HG03039 (cell line): ENCODE results near the gene JMJD1C.

ENCODE experiments used
- ATAC-seq: cut with Tn5 transposase; IDR thresholded peaks from one replicate; pipeline ENCODE4 v1.9.1; 2021; ENCODE audit warnings: mild to moderate bottlenecking, moderate library complexity; ENCODE audit not compliant: unreplicated experiment

The JMJD1C gene

DNA sequence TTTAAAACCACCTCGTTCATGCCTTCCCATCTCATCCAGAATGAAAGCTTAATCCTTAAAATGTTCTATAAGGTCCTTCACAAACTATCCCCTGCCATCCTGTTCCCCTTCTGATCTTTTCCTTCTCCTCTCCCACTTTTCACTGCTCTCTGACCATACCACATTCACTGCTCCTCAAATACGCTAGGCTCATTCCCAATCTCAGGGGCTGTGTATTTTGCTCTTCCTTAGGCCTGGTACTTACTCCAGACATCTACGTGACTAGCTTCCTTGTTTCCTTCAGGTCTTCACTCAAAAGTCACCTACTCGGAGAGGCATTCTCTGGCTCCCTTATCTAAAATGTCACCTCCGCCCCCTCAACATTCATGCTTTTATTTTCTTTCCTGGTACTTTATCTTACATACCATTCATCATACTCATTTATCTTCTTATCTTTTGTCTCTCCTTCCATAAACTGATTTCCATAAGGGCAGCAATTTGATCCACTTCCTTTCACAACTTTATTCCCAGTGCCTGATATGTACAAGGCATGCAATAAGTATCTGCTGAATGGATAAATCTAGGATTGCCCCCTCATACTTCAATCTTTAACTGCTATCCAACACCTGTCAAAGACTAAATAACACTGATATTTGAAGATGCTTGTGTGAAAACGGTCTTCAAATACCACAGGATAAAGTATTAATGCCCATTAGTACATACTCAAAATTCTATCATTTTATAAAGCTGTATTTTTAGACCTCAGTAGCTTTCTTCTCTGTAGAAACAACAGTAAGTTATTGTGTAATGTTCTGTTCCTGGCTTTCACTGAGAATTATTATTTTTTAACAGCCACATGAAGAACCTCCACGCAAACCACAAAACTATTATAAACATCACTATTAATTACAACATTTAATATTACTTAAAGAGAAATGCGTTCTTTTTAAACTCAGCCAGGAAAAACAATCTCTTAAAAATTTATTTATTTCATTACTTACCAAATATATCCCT is 27.0 kb downstream of the JMJD1C start:
- no peak for ATAC-seq

DNA sequence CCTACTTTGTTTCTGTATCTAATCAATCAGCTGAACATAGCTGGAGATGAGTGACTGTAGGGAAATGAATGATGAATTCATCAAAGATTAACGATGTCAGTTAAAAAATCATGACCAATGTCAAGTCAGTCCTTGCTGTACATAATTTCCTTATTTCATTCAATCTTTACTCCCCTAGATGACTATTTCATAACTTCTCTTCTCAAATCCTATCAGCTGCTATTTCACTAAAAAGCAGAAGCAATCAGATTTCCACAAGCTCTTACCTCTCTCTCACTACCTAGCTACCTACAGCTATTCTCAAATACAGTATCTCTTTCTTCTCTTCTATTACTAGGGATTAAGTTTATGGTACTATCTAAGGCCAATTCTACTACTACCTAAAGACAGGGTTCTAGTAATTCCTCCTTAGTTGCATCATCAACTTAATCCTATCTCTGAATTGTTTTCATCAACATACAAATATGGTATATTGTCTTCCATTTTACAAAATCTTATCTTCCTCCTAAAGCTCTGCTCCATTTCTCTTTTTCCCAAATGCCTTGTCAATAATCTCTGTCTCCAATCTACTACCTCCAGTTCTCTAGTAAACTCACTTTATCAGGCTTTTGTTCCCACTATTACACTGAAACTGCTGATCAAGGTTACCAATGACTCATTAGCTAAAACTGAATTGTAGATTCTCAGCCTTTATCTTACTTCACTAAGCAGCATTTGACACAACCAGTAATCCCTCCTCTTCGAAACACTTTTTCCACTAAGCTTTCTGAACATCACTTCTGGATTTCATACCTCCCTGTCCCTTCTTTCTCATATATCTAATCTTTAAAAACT is 28.4 kb downstream of the JMJD1C start:
- ATAC-seq, result no peak

DNA sequence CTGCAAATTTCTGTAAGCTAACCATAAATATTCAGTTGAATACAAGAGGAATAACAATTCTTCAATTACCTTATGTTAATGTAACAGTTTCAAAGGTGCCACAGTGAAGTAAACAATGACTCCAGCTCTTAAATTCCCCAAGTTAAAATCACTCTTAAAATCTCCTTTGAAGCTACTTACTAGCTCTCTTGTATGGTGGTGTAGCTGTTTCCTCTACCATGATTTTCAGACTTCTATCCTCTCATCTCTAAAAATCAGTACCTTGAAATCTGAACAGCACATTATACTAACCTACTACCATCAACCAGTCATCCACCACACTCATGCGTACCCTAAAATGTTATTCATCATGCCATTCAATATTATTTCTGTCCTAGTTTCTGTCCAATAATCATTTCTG is 29.6 kb downstream of the JMJD1C start:
- ATAC-seq, result no peak

DNA sequence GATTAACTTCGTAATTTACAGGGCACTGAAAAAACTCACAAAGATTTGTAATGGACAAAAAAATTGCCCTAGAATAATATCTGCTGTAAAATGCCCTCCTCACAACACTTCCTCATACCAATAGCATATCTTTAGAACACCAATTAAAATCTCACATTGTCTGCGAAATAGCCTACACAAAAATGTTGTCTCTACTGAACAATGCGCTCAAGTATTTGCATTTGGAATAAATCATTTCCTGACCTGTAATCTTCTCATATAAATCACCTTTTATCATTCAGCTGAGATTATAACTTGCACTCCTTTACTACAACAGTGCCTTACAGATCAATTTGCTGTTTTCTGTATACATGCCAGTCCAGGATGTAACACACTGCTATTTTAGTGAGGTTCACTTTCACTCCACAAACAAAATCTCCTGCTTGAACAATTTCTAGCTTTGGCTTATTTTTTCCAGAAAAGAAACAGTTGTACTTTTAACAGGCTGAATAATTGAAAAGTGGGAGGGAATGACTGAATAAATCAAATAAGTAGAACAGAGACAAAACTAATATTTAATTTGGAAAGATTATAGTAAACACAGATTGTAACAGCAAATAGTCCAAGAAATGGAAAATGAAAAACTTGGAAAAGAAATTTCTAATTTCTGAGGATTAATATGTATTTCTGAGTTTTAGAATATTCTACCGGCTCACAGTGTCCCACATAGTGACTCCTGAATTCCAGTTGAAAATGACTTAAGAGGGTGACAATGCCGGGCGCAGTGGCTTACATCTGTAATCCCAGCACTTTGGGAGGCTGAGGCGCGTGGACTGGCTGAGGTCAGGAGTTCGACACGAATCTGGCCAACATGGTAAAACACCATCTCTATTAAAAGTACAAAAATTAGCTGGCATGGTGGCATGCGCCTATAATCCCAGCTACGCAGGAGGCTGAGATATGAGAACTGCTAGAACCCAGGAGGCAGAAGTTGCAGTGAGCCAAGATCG is 30.6 kb downstream of the JMJD1C start:
- ATAC-seq, result no peak

DNA sequence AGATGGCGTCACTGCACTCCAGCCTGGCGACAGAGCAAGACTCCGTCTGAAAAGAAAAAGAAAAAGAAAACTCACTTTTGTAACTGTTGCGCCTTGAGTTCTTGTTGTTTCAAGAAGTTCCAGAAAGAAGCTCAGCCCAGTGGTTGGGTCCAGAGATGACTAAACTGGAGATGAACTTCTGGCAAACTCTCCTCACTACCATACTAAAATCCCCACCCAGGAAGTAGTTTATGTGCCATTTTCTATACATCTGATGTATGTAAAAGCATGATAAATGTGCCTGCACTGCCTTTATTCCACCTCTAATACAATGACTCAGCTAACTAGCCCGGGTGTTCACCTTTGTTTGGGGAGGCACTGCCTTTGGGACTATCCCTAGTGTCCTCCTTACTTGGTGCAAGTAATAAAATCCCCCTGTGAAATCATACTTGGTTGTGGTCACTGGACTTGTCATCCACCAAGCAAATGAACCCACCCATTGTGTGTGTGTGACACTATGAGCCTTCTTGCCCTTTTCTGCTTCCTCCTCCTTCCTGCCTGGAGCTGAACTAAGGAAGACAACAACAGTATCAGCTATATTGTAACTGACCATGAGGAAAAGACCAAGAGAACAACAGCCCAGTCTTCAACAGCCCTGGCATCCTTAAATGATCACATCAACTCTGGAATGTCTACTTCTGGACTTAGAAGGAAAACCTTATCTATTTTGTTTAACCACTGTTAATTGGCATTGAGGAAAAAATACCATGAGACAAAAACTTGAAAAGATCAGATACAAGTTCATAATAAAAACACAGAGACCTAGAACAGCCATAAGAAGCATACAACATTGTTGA is 33.6 kb downstream of the JMJD1C start:
- ATAC-seq, result peak; percentile 53

DNA sequence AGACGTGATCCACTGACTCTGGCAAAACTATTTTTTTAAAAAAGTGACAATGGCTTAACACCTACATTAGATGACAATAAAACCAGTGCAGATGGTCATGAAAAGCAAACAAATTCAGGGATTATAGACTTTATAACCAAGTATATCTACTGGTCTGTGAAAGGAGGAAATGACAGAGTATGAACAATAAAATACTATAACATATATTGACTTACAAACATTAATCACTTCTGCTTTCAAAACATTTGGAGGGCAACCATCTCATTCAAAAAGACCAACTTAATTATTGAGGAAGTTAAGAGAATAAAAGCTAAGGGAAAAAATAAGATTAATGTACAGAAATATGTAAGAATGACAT is 34.8 kb downstream of the JMJD1C start:
- no peak for ATAC-seq

DNA sequence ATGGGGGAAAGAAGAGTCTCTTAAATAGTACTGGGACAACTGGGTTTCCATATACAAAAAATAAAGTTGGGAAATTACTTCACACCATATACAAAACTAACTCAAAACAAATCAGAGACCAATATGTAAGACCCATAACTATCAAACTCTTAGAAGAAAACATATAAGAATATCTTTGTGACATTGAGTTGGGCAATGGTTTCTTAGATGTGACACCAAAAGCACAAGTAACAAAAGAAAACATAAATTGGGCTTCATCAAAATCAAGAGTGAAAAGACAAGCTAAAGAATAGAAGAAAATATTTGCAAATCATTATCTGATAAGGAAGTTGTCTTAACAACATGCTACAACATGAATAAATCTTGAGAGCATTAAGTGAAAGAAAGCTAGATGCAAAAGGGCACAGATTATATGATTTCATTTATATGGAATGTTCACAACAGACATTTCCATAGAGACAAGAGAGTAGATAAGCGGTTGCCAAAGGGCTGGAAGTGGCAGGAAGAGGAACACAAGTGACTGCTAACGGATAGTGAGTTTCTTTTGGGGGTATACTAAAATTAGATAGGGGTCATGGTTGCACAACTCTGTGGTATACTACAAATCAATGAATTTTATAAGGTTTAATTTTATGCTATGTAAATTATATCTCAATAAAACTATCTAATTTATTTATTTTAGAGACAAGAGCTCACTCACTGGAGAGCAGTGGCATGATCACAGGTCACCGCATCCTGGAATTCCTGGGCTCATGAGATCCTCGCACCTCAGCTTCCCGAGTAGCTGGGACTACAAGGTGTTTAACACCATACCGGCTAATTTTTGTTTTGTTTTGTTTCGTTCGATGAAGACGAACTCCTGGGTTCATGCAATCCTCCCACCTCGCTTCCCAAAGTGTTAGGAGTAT is 35.4 kb downstream of the JMJD1C start:
- no peak for ATAC-seq

DNA sequence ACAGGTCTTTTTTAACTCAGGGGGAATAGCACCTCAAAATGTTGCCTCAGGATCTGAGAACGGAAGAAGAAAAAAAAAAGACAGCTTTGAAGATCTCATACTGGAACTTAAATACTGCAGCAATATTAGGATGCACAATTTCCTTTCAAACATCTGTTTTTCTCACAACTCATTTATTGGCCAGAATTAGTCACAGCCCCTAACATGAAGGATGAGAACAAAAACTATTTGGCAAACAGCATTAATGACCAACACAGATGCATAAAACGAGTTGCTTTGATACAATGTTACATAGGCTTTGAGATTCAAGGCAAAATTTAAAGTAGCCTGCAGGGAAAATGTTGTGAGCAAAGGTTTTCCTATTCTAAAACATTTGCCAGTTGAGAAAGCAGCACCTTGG is 36.5 kb downstream of the JMJD1C start:
- no peak for ATAC-seq

DNA sequence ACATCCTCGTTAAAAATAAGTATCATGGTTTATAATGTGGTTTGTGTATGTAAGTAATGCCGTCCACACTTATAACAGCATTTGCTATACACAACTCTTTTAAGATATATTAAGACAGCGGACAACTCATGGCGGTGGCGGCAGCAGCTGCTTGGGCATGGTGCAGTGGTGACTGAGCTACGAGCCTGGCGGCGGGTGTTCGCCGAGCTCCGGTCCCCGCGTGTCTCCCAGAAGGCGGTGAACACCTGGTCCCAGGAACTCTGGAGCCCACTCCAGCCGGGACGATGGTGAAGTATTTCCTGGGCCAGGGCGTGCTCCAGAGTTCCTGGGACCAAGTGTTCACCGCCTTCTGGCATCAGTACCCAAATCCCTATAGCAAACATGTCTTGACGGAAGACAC is 38.8 kb downstream of the JMJD1C start:
- no peak for ATAC-seq

DNA sequence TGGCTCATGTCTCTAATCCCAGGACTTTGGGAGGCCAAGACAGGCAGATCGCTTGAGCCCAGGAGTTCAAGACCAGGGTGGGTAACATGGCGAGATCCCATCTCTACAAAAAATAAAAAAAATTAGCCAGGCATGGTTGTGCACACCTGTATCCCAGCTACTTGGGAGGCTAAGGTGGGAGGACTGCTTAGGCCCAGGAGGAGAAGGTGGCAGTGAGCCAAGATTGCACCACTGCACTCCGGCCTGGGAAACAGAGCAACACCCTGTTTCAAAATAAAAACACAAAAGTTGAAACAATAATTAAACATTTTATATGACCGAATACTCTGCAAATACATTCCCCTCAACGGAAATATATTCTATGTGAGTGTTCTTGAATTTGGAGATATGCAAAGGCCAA is 40.3 kb downstream of the JMJD1C start:
- no peak for ATAC-seq

DNA sequence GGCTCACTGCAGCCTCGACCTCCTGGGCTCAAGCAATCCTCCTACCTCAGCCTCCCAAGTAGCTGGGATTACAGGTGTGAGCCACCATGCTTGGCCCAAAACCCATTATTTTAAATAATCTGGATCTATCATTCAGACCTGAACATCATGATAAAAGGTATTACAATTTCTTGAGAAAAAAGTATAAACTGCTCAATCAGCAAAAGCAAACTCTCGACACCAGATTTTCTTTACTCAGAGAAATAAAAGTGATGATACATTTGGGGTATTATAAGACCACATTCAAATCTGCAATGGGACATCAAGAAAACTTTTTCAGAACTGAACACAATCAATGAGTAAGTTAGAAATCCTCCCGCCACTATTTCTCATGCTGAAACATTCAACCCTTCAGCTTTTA is 41.2 kb downstream of the JMJD1C start:
- no peak for ATAC-seq

DNA sequence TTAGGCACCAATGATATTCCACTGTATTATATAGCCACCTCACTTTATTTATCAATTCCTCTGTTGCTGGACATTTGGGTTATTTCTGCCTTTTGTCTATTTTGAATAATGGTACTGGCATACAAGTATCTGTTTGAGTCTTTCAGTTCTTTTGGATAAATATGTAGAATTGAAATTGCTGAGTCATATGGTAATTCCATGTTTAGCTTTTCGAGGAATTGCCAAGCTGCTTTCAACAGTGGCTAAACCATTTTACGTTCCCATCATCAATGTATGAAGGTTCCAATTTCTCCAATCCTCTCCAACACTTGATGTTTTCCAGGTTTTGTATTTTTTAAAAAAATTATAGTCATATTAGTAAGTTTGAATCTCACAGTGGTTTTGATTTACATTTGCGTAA is 42.3 kb downstream of the JMJD1C start:
- ATAC-seq, result no peak

DNA sequence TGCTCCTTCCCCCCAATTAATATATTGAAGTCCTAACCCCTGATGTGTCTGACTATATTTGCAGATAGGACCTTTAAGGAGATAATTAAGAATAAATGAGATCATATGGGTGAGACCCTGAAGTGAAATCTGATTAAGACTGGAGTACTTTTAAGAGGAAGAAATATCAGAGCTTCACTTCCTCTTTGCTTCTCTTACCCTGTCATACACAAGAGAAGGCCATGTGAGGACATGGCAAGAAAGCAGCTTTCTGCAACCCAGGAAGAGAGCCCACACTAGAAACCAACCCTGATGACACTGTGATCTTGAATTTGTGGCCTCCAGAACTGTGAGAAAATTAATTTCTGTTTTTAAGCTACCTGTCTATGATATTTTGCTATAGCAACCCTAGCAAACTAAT is 44.2 kb downstream of the JMJD1C start:
- peak; percentile 79 for ATAC-seq

DNA sequence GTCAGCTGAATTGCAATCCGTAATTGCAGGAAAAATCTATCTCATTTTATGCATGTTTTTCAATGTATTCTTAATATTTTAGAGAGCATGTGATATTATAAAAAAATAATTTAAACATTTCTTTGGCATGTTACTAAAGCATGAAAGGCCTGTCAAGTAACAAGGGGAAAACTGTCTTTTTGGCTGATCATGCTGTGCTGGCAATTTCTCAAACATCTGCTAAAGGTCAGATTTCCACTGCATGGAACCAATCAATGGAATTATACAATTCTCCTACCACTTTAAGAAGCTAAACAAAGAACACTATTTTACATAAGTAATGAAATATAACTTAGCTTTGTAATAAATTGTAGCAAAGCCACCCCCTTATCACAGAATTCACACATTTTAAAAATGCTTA is 49.4 kb downstream of the JMJD1C start:
- ATAC-seq, result no peak

DNA sequence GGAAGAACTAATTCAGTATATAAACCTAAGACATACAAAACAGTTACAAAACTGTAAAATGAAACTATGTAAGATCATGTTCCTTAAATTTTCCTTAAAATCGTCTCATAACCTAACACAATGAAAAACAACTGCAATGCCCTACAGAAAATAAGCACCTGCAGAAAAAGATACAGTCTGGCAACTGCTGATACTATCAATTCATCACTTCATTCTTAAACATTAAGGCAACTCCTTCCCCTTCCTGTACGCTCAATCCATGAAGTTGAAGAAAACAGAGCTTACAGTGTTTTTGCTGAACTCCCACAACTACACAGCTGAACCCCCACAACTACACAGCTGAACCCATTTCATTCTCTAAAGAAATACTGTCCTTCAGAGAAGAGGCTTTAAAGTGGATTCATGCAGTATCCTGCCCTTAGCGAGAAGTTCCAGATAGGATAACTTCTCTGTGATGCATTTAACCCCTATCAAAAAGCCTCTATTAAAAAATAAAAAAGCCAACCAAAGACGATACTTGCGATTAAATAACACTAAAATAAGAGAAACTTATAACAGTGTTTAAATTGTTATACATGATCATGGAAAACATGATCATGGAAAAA is 50.0 kb downstream of the JMJD1C start:
- no peak for ATAC-seq

DNA sequence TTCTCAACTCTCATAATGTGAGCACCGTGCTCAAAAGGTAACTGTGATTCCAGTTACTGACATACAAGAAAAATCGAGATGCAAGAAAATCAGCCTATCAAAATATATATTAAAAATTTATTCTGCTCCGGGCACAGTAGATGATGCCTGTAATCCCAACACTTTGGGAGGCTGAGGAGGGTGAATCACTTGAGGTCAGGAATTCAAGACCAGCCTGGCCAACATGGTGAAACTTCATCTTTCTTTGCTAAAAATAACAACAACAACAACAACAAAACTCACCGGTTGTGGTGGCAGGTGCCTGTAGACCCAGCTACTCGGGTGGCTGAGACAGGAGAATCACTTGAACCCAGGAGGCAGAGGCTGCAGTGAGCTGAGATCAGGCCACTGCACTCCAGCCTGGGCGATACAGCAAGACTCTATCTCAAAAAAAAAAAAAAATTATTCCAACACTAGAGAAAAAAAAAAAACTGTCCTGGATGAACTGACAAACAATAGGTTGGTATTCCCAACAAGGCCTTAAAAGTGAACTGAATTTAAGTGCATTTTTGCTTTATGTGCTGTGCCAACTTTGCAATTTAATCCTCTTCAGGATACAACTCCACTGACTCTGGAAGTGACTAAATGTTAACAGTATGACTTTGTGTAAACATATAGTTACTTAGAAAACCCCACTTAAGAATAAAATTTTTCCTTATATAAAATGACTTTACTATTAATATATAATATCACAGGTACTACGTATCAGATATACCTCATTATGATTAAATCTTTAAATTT is 51.1 kb downstream of the JMJD1C start:
- no peak for ATAC-seq

DNA sequence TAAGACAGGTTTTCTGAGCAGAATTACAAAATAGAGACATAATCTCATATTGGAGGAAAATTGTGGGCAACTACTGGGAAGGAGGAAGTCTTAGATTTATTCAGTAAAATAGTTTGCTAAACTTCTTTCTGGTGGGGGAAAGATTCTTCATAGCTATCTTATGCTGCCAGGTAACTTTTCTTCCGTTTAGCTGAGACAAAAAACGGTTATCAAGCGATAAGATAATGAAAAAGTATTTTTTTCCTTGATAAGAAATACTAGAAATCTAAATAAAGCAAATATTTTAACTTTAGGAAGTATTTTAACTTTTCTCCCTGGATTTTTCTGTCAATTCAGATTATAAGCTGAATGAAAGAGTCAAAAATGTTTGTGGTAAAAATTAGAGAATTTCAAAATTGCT is 52.3 kb downstream of the JMJD1C start:
- no peak for ATAC-seq

DNA sequence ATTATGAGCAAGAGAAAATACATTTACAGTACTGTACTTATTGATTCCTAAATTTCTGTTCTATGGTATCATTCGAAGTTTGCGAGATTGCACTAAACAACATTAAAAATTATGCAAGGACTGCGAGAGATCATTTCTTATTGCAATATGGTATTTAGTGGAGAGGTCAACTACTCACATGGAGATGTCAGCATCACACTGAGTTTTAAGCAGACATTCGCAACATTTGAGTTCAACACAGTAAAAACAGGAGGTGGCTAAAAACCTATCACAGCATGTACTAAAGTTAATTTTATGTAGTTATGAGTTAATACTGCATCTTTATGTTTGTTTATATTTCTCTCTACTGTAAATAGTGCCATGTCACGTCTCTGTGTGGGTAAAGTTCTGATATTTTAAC is 53.5 kb downstream of the JMJD1C start:
- ATAC-seq, result no peak
